SK-N-SH (cell line): ENCODE data around the gene PLCL2. TPM values are rescaled to one million over a fixed set of nuclear protein-coding genes. Genes with fewer than 3 reads are reported as not detected.

Experiments used
- CTCF ChIA-PET: fragments of 300-600, 350-600 bp; formaldehyde crosslinking; extraction: SDS; loops from one replicate; lab custom pipeline; 2021; lab: Yijun Ruan, JAX
- POLR2A ChIA-PET: fragments of 350-600 bp; sonication (Branson Sonifier 250); formaldehyde crosslinking; extraction: SDS; loops from one replicate; lab custom pipeline; 2020; ENCODE audit warnings: antibody characterized with exemption, inconsistent platforms; lab: Yijun Ruan, JAX
- DNase-seq: peaks from one replicate; pipeline ENCODE4 v3.0.0; 2012
- H2AFZ ChIP-seq: fragments of 200-600 bp; sonication (generic); 2 replicates; pipeline ENCODE4 v1.8.1; 2016; ENCODE audit warnings: antibody characterized with exemption, mild to moderate bottlenecking, low read depth
- H3F3A ChIP-seq: fragments of 200-600 bp; sonication (generic); replicated peaks from 2 replicates; pipeline ENCODE3; 2016; ENCODE audit warnings: antibody characterized with exemption, mild to moderate bottlenecking; ENCODE audit not compliant: insufficient read depth
- H3K27ac ChIP-seq, 2 experiments: fragments of 200-500 bp in 1 of 2; fragments of 200-600 bp in 1 of 2; sonication (Bioruptor generic) in 1 of 2; sonication (generic), shearing (Covaris generic) in 1 of 2; 2 replicates each; pipeline versions ENCODE4 v1.5.1 to v1.6.1; 2014 to 2016; ENCODE audit warnings: low read depth in 2 of 2, inconsistent platforms in 1 of 2, low read length in 1 of 2, mild to moderate bottlenecking in 1 of 2, mixed read lengths in 1 of 2
- H3K27me3 ChIP-seq: fragments of 200-600 bp; sonication (generic), shearing (Covaris generic); 2 replicates; pipeline ENCODE4 v1.6.1; 2016; ENCODE audit warnings: mixed run types; ENCODE audit not compliant: insufficient read depth
- H3K36me3 ChIP-seq, 2 experiments: fragments of 200-500 bp in 1 of 2; fragments of 200-600 bp in 1 of 2; sonication (Bioruptor generic) in 1 of 2; sonication (generic) in 1 of 2; replicated peaks in 1 of 2; 2 replicates each; pipeline versions ENCODE3 to v1.5.1; 2014 to 2016; ENCODE audit warnings: low read length in 1 of 2, mild to moderate bottlenecking in 1 of 2; ENCODE audit not compliant: insufficient read depth in 2 of 2, control insufficient read depth in 1 of 2
- H3K4me1 ChIP-seq, 2 experiments: fragments of 200-500 bp in 1 of 2; fragments of 200-600 bp in 1 of 2; sonication (Bioruptor generic) in 1 of 2; sonication (generic), shearing (Covaris generic) in 1 of 2; 2 replicates each; pipeline versions ENCODE4 v1.5.1 to v1.6.1; 2014 to 2016; ENCODE audit warnings: low read depth in 1 of 2, low read length in 1 of 2, mixed run types in 1 of 2; ENCODE audit not compliant: insufficient read depth in 2 of 2, control insufficient read depth in 1 of 2
- H3K4me2 ChIP-seq: fragments of 200-600 bp; sonication (generic), shearing (Covaris generic); 2 replicates; pipeline ENCODE4 v1.6.1; 2017; ENCODE audit warnings: mixed run types
- H3K4me3 ChIP-seq, 2 experiments: fragments of 200-500 bp in 1 of 2; fragments of 200-600 bp in 1 of 2; sonication (Bioruptor generic) in 1 of 2; sonication (generic), shearing (Covaris generic) in 1 of 2; 2 replicates each; pipeline versions ENCODE4 v1.5.1 to v1.8.1; 2014 to 2016; ENCODE audit warnings: low read depth in 2 of 2, inconsistent platforms in 1 of 2, low read length in 1 of 2, mild to moderate bottlenecking in 1 of 2, mixed read lengths in 1 of 2, moderate library complexity in 1 of 2
- H3K79me2 ChIP-seq: fragments of 200-600 bp; sonication (generic); 2 replicates; pipeline ENCODE4 v1.8.1; 2017; ENCODE audit warnings: mild to moderate bottlenecking; ENCODE audit not compliant: insufficient read depth
- H3K9ac ChIP-seq: fragments of 200-600 bp; sonication (generic); 2 replicates; pipeline ENCODE4 v1.6.1; 2017; ENCODE audit warnings: mixed run types
- H3K9me2 ChIP-seq: fragments of 200-600 bp; sonication (generic); 2 replicates; pipeline ENCODE4 v1.6.1; 2017; ENCODE audit warnings: mixed run types
- H3K9me3 ChIP-seq: fragments of 200-600 bp; sonication (generic); 2 replicates; pipeline ENCODE4 v1.6.1; 2017; ENCODE audit warnings: mixed run types, mild to moderate bottlenecking, moderate library complexity
- H4K20me1 ChIP-seq: fragments of 200-600 bp; sonication (generic); 2 replicates; pipeline ENCODE4 v1.6.1; 2017; ENCODE audit warnings: mild to moderate bottlenecking, mixed run types; ENCODE audit not compliant: insufficient read depth
- CHD2 ChIP-seq: fragments of 150-350 bp; IDR thresholded peaks from 2 replicates; pipeline ENCODE4 v1.6.1; 2018; ENCODE audit warnings: low read length; ENCODE audit not compliant: partially characterized antibody
- EP300 ChIP-seq, 2 experiments: IDR thresholded peaks; 2 replicates each; pipeline versions ENCODE4 v1.4.0 to v1.6.1; 2012; ENCODE audit warnings: borderline replicate concordance in 1 of 2, low read depth in 1 of 2, low read length in 1 of 2
- FOSL2 ChIP-seq: IDR thresholded peaks from 2 replicates; pipeline ENCODE4 v1.4.0; 2012; ENCODE audit warnings: low read depth, mild to moderate bottlenecking, moderate library complexity, borderline replicate concordance
- FOXJ3 ChIP-seq: sonication (generic); formaldehyde crosslinking; IDR thresholded peaks from 2 replicates; pipeline ENCODE4 v1.5.1; 2020; ENCODE audit warnings: mild to moderate bottlenecking, missing genetic modification reagents
- GATA2 ChIP-seq: sonication (generic); formaldehyde crosslinking; IDR thresholded peaks from 2 replicates; pipeline ENCODE4 v1.5.0; 2020; ENCODE audit warnings: mild to moderate bottlenecking, missing genetic modification reagents
- MXI1 ChIP-seq: IDR thresholded peaks from 2 replicates; pipeline ENCODE4 v1.6.1; 2012; ENCODE audit warnings: mild to moderate bottlenecking, low read depth, low read length, improper control_type of control experiment
- POLR2AphosphoS5 ChIP-seq: IDR thresholded peaks from 2 replicates; pipeline ENCODE4 v1.6.1; 2012; ENCODE audit warnings: low read depth, low read length
- RAD21 ChIP-seq: IDR thresholded peaks from 2 replicates; pipeline ENCODE4 v1.6.1; 2012; ENCODE audit warnings: mild to moderate bottlenecking, low read length
- RCOR1 ChIP-seq: fragments of 150-350 bp; IDR thresholded peaks from 2 replicates; pipeline ENCODE4 v1.6.1; 2017; ENCODE audit warnings: antibody characterized with exemption, low read length
- RFX5 ChIP-seq: IDR thresholded peaks from 2 replicates; pipeline ENCODE4 v1.6.1; 2012; ENCODE audit warnings: mild to moderate bottlenecking, improper control_type of control experiment, low read length
- SIN3A ChIP-seq: IDR thresholded peaks from 2 replicates; pipeline ENCODE4 v1.6.1; 2012; ENCODE audit warnings: low read depth, mild to moderate bottlenecking, low read length, moderate library complexity, borderline replicate concordance
- SMC3 ChIP-seq: IDR thresholded peaks from 2 replicates; pipeline ENCODE4 v1.6.1; 2012; ENCODE audit warnings: low read depth, low read length, improper control_type of control experiment
- TCF12 ChIP-seq: IDR thresholded peaks from 2 replicates; pipeline ENCODE4 v1.4.0; 2012
- WGBS: methylation state at CpG from one replicate; pipeline ENCODE4 v1.1.6; 2017; ENCODE audit warnings: low lambda C conversion rate; 5-methylcytosine and 5-hydroxymethylcytosine counted together
- polyA plus RNA-seq, 3 experiments: library from polyadenylated mRNA; depleted of rRNA; stranded (reverse); fragments of >200 nt; gene quantifications; 2 replicates each; pipeline ENCODE4 v1.2.3, GENCODE V29; 2012
- TF ChIP-seq, protein P1 (sequence below): IDR thresholded peaks from 2 replicates; pipeline ENCODE4; 2012
- TF ChIP-seq, protein P2 (sequence below): fragments of 150-350 bp; IDR thresholded peaks from 2 replicates; pipeline ENCODE4 v1.6.1; 2016; ENCODE audit warnings: mild to moderate bottlenecking, low read depth, low read length
- TF ChIP-seq, protein P3 (sequence below): fragments of 200-600 bp; sonication (generic); IDR thresholded peaks from 2 replicates; pipeline ENCODE4 v1.6.1; 2017; ENCODE audit warnings: antibody characterized with exemption, mild to moderate bottlenecking, moderate library complexity
- TF ChIP-seq, protein P4 (sequence below): IDR thresholded peaks from 2 replicates; pipeline ENCODE4 v1.4.0; 2012; ENCODE audit warnings: low read depth

Gene PLCL2
- polyA plus RNA-seq, 1 of the 3 experiments (the other 2 are of a cell fraction): 0.85 TPM

DNA sequence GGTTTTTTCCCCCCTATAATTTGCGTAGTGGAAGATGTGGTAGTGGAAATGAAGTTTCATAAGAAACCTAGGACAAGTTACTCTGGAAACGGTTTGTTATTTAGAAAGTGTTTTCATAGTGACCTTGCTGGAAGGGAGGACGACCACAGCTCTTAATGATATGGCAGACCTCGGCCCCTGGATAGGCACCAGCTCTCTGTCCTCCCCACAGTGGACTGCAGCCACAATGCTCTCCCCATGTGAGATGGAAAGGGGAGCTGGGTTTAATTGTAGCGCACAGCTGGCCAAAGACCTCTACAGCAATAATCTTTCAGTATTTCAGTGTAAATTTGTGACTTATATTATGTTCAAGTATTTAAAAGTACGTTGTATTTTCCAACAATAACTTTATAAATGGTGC lies 151.2 kb downstream of the PLCL2 start:
- Histone ChIP-seq H3K4me3 (no peak overlapping the region), H3K27ac (no peak overlapping the region), H3K9me2 (no peaks in the 10 kb centered on the region), H3K36me3 (no peaks in the 10 kb centered on the region), H3K4me2 (no peak overlapping the region), H3K4me1 (peaks cover 0 to 7% of the 10 kb centered on the region in 2 experiments; a peak in 1 of 4 replicates), H3K9ac (no peak overlapping the region), H3K9me3 (no peaks in the 10 kb centered on the region), H4K20me1 (no peaks in the 10 kb centered on the region), H3F3A (peaks cover 4% of the 10 kb centered on the region)
- CTCF ChIA-PET: interaction anchor here (1.4 to 2.1 kb wide), 2 partner anchors 378 to 435 kb away, joined by 3 to 10 read pairs; no protein-coding TSS in a partner anchor
- no peak for DNase-seq
- POLR2A ChIA-PET: no interaction called here
- TF ChIP-seq RAD21 (no peak), POLR2AphosphoS5 (no peak), GATA2 (CRISPR knock-in tag) (no peak), RFX5 (no peak), FOXJ3 (CRISPR knock-in tag) (no peak), RCOR1 (no peak), SIN3A (no peak), SMC3 (no peak), CHD2 (no peak), MXI1 (no peak), EP300 (IDR thresholded peaks at IDR 0.05; ENCODE audit: borderline replicate concordance in 1 of 2, low read depth in 1 of 2, low read length in 1 of 2) (no peak), FOSL2 (no peak), TCF12 (no peak)
- TF ChIP-seq, protein P1, sequence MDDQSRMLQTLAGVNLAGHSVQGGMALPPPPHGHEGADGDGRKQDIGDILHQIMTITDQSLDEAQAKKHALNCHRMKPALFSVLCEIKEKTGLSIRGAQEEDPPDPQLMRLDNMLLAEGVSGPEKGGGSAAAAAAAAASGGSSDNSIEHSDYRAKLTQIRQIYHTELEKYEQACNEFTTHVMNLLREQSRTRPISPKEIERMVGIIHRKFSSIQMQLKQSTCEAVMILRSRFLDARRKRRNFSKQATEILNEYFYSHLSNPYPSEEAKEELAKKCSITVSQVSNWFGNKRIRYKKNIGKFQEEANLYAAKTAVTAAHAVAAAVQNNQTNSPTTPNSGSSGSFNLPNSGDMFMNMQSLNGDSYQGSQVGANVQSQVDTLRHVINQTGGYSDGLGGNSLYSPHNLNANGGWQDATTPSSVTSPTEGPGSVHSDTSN: no peak
- TF ChIP-seq, protein P2, sequence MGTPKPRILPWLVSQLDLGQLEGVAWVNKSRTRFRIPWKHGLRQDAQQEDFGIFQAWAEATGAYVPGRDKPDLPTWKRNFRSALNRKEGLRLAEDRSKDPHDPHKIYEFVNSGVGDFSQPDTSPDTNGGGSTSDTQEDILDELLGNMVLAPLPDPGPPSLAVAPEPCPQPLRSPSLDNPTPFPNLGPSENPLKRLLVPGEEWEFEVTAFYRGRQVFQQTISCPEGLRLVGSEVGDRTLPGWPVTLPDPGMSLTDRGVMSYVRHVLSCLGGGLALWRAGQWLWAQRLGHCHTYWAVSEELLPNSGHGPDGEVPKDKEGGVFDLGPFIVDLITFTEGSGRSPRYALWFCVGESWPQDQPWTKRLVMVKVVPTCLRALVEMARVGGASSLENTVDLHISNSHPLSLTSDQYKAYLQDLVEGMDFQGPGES: no peak
- TF ChIP-seq, protein P3, sequence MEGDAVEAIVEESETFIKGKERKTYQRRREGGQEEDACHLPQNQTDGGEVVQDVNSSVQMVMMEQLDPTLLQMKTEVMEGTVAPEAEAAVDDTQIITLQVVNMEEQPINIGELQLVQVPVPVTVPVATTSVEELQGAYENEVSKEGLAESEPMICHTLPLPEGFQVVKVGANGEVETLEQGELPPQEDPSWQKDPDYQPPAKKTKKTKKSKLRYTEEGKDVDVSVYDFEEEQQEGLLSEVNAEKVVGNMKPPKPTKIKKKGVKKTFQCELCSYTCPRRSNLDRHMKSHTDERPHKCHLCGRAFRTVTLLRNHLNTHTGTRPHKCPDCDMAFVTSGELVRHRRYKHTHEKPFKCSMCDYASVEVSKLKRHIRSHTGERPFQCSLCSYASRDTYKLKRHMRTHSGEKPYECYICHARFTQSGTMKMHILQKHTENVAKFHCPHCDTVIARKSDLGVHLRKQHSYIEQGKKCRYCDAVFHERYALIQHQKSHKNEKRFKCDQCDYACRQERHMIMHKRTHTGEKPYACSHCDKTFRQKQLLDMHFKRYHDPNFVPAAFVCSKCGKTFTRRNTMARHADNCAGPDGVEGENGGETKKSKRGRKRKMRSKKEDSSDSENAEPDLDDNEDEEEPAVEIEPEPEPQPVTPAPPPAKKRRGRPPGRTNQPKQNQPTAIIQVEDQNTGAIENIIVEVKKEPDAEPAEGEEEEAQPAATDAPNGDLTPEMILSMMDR: no peak
- TF ChIP-seq, protein P4, sequence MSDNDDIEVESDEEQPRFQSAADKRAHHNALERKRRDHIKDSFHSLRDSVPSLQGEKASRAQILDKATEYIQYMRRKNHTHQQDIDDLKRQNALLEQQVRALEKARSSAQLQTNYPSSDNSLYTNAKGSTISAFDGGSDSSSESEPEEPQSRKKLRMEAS: no peak
- TF ChIP-seq, all 33 proteins: peak for 0
- WGBS: 81% methylated on average over 6 of the region's 6 CpGs
- no peaks in the 10 kb centered on the region for H3K27me3 ChIP-seq
- no peaks in the 10 kb centered on the region for H3K79me2 ChIP-seq
- H2AFZ ChIP-seq: no peak overlapping the region
